GM23338 (cell line): Measurements from ENCODE around the gene TMEM182. TPM values are rescaled to one million over a fixed set of nuclear protein-coding genes. Genes with fewer than 3 reads are reported as not detected.

Experiments
- ATAC-seq: fragments of 200-7000 bp; cut with Tn5 transposase; 3 replicates; pipeline ENCODE4 v1.9.1; 2020
- DNase-seq: peaks from one replicate; pipeline ENCODE4 v3.0.0-alpha.2; 2015; ENCODE audit warnings: low spot score
- H2AFZ ChIP-seq: fragments of 200-600 bp; sonication (generic); 2 replicates; pipeline ENCODE4 v1.8.0; 2016; ENCODE audit warnings: antibody characterized with exemption, mild to moderate bottlenecking, moderate library complexity
- H3F3A ChIP-seq: fragments of 200-600 bp; sonication (generic); replicated peaks from 2 replicates; pipeline ENCODE4 v1.8.0; 2017; ENCODE audit warnings: antibody characterized with exemption, mixed run types, low read depth
- H3K27ac ChIP-seq: fragments of 200-600 bp; sonication (generic); 2 replicates; pipeline ENCODE4 v1.6.1; 2016; ENCODE audit warnings: low read depth
- H3K27me3 ChIP-seq: fragments of 200-600 bp; sonication (generic); 2 replicates; pipeline ENCODE4 v1.8.0; 2016; ENCODE audit warnings: mild to moderate bottlenecking, mixed run types, moderate library complexity; ENCODE audit not compliant: insufficient read depth
- H3K36me3 ChIP-seq: fragments of 200-600 bp; sonication (generic); 2 replicates; pipeline ENCODE4 v1.8.0; 2016; ENCODE audit warnings: mild to moderate bottlenecking; ENCODE audit not compliant: insufficient read depth
- H3K4me1 ChIP-seq: fragments of 200-600 bp; sonication (generic); 2 replicates; pipeline ENCODE4 v1.8.0; 2016; ENCODE audit warnings: mild to moderate bottlenecking, moderate library complexity; ENCODE audit not compliant: insufficient read depth
- H3K4me2 ChIP-seq: fragments of 200-600 bp; sonication (generic); 2 replicates; pipeline ENCODE4 v1.7.1; 2017; ENCODE audit warnings: mixed run types
- H3K4me3 ChIP-seq: fragments of 200-600 bp; sonication (generic); 2 replicates; pipeline ENCODE4 v1.6.1; 2016; ENCODE audit warnings: mixed run types
- H3K79me2 ChIP-seq: fragments of 200-600 bp; sonication (generic); replicated peaks from 2 replicates; pipeline ENCODE4 v1.8.0; 2017; ENCODE audit warnings: mild to moderate bottlenecking; ENCODE audit not compliant: insufficient read depth
- H3K9me2 ChIP-seq: fragments of 200-600 bp; sonication (generic); 2 replicates; pipeline ENCODE4 v1.8.0; 2017; ENCODE audit not compliant: insufficient read depth
- H4K20me1 ChIP-seq: fragments of 200-600 bp; sonication (generic); replicated peaks from 2 replicates; pipeline ENCODE4 v1.8.0; 2017; ENCODE audit warnings: mild to moderate bottlenecking; ENCODE audit not compliant: insufficient read depth
- H3K27ac Mint-ChIP-seq: 2 replicates; pipeline ENCODE4 v1.8.0; 2020; ENCODE audit warnings: inconsistent platforms, mild to moderate bottlenecking, moderate library complexity, mixed read lengths
- H3K27me3 Mint-ChIP-seq: 3 replicates; pipeline ENCODE4 v1.8.0; 2022; ENCODE audit warnings: low read depth, mild to moderate bottlenecking, moderate library complexity, mixed read lengths, inconsistent platforms; ENCODE audit not compliant: insufficient read depth, poor library complexity
- H3K36me3 Mint-ChIP-seq: 3 replicates; pipeline ENCODE4 v1.8.0; 2021; ENCODE audit warnings: low read depth, mild to moderate bottlenecking, inconsistent platforms, moderate library complexity, mixed read lengths
- H3K4me1 Mint-ChIP-seq: 3 replicates; pipeline ENCODE4 v1.8.0; 2020; ENCODE audit warnings: mild to moderate bottlenecking, inconsistent platforms, mixed read lengths
- H3K4me3 Mint-ChIP-seq: 3 replicates; pipeline ENCODE4 v1.8.0; 2021; ENCODE audit warnings: moderate library complexity, mild to moderate bottlenecking, inconsistent platforms, mixed read lengths
- H3K9me3 Mint-ChIP-seq: 3 replicates; pipeline ENCODE4 v1.8.0; 2020; ENCODE audit warnings: moderate library complexity, mild to moderate bottlenecking, inconsistent platforms, mixed read lengths
- NANOG ChIP-seq: IDR thresholded peaks from 2 replicates; pipeline ENCODE4 v1.6.1; 2016; ENCODE audit warnings: antibody characterized with exemption, borderline replicate concordance
- ZNF114 ChIP-seq: fragments of 250-450 bp; sonication (Bioruptor Pico); IDR thresholded peaks from 2 replicates; pipeline ENCODE4 v1.5.0; 2020; ENCODE audit warnings: mild to moderate bottlenecking, moderate library complexity
- polyA plus RNA-seq: library from polyadenylated mRNA; unstranded; fragments of >200 nt; fragmentation: Nextera tagmentation; extraction: Ambion mirVana; gene quantifications from 2 replicates; pipeline ENCODE4 v1.2.1, GENCODE V29; 2016
- total RNA-seq: library from RNA; depleted of rRNA; stranded (reverse); fragments of >200 nt; shearing (Covaris generic); gene quantifications from 2 replicates; pipeline ENCODE4 v1.2.3, GENCODE V29; 2014
- TF ChIP-seq, protein P1 (sequence below), 2 experiments: fragments of 200-600 bp in 1 of 2; sonication (generic) in 1 of 2; conservative IDR thresholded peaks; 2 replicates each; pipeline versions ENCODE4 v1.5.1 to v1.6.1; 2016 to 2017; ENCODE audit warnings: antibody characterized with exemption in 2 of 2, low read depth in 2 of 2, mild to moderate bottlenecking in 2 of 2, moderate library complexity in 1 of 2
- TF ChIP-seq, protein P2 (sequence below): fragments of 250-450 bp; sonication (Bioruptor Pico); IDR thresholded peaks from 2 replicates; pipeline ENCODE4 v1.5.0; 2020; ENCODE audit warnings: mild to moderate bottlenecking, moderate library complexity

The TMEM182 gene
- total and polyA plus RNA-seq, 2 experiments from 2014 or later: 5.2 to 7.2 TPM

DNA sequence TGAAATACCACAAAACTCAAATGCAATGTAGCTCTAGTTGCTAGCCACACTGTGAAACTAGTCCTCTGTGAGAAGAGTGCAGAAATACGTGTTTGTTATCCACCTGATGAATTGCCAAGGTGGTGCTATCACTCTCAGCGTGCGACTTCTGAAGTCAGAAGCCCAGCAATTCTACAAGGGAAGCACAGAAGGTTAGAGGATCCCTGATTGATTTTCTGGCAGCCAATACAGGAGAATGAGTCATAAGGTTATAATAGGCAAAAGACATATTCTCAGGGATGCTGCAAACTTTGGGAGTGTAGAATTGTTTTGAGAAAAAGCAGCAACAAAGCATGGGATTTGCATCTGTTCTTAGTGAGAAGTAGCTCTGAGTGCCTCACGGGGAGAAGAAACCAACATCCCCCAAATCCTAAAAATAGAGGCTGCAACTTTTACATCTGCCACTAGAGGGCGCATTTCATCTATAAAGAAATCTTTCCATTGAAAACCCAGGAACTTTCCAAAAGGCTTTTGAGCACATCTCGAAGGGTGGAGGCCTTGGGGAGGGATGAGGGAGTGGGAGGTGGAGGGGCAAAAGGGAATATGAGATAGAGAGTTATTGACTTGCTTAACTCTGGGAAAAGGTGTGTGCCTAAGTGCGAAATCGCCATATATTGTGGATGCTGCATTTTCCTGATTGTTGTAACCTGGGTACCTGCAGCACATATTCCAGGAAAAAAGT is 78.0 kb downstream of the TMEM182 start:
- DNase-seq: peak; percentile 89
- H3K4me1 ChIP-seq: no peaks in the 10 kb centered on the region
- Mint-ChIP-seq H3K4me1 (peaks cover 3% of the 10 kb centered on the region; the same call in 2 of the 3 replicates), H3K9me3 (no peaks in the 10 kb centered on the region), H3K27me3 (peaks cover 1% of the 10 kb centered on the region), H3K27ac (no peak overlapping the region), H3K36me3 (no peaks in the 10 kb centered on the region), H3K4me3 (no peak overlapping the region)
- no peak overlapping the region for H3K27ac ChIP-seq
- TF ChIP-seq NANOG: no peak
- TF ChIP-seq, protein P1, sequence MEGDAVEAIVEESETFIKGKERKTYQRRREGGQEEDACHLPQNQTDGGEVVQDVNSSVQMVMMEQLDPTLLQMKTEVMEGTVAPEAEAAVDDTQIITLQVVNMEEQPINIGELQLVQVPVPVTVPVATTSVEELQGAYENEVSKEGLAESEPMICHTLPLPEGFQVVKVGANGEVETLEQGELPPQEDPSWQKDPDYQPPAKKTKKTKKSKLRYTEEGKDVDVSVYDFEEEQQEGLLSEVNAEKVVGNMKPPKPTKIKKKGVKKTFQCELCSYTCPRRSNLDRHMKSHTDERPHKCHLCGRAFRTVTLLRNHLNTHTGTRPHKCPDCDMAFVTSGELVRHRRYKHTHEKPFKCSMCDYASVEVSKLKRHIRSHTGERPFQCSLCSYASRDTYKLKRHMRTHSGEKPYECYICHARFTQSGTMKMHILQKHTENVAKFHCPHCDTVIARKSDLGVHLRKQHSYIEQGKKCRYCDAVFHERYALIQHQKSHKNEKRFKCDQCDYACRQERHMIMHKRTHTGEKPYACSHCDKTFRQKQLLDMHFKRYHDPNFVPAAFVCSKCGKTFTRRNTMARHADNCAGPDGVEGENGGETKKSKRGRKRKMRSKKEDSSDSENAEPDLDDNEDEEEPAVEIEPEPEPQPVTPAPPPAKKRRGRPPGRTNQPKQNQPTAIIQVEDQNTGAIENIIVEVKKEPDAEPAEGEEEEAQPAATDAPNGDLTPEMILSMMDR (conservative IDR thresholded peaks at IDR 0.05; ENCODE audit: low read depth in 2 of 2): peak; percentile 64 to 93
- H3K4me2 ChIP-seq: no peak overlapping the region
- H3K27me3 ChIP-seq: no peaks in the 10 kb centered on the region
- H3K4me3 ChIP-seq: no peak overlapping the region
- H4K20me1 ChIP-seq: no peaks in the 10 kb centered on the region
- peak; percentile 34 for ATAC-seq
- no peaks in the 10 kb centered on the region for H3F3A ChIP-seq
- H2AFZ ChIP-seq: no peak overlapping the region
- no peaks in the 10 kb centered on the region for H3K36me3 ChIP-seq
- H3K79me2 ChIP-seq: no peaks in the 10 kb centered on the region
- H3K9me2 ChIP-seq: no peaks in the 10 kb centered on the region

DNA sequence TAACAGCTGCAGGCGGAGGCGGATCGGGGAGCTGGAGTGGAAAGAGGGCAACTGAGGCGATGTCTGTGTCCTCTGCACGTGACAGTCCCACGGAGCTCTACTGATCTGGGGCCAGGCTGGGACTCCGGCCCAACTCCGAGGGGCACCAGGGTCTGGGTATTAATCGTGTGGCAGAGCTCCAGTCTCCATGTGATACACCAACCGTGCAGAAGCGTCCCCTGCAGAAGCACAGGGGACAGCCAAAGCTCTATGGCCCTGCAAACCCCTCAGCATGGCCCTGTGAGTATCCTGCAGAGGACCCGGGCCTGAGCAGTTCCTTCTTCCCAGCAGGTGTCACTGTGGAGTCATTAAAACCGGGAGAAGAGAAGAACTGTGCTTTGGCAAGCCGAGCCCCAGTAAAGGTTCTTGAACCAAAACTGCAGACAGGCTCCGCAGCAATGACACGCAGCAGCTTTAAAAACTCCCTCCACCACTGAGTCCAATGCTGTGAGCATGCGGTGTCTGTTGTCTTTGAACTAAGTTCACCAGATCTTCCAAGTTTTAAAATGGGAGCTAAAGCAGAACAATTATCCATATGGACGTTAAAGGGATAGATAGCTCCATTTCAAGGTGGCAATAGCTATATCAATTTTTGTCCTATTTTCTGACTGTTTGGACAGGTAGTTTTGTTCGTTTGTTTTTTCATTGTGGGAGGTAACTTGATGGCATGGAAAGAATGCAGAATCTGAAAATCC is 79.4 kb downstream of the TMEM182 start:
- Histone ChIP-seq H3K36me3 (no peaks in the 10 kb centered on the region), H3K4me1 (no peaks in the 10 kb centered on the region), H2AFZ (no peak overlapping the region), H3K9me2 (no peaks in the 10 kb centered on the region), H3K4me3 (no peak overlapping the region), H3K27me3 (no peaks in the 10 kb centered on the region), H3K4me2 (no peak overlapping the region), H3K79me2 (no peaks in the 10 kb centered on the region), H3K27ac (no peak overlapping the region), H4K20me1 (no peaks in the 10 kb centered on the region), H3F3A (no peaks in the 10 kb centered on the region)
- DNase-seq (peak; percentile 90), ATAC-seq (peak; percentile 98)
- H3K36me3 Mint-ChIP-seq: no peaks in the 10 kb centered on the region
- peaks cover 3% of the 10 kb centered on the region; the same call in 2 of the 3 replicates for H3K4me1 Mint-ChIP-seq
- TF ChIP-seq NANOG: no peak
- TF ChIP-seq, protein P1 (conservative IDR thresholded peaks at IDR 0.05; ENCODE audit: low read depth in 2 of 2): peak; percentile 68 to 74
- no peak for TF ChIP-seq ZNF114 (CRISPR knock-in tag)
- TF ChIP-seq, protein P2, sequence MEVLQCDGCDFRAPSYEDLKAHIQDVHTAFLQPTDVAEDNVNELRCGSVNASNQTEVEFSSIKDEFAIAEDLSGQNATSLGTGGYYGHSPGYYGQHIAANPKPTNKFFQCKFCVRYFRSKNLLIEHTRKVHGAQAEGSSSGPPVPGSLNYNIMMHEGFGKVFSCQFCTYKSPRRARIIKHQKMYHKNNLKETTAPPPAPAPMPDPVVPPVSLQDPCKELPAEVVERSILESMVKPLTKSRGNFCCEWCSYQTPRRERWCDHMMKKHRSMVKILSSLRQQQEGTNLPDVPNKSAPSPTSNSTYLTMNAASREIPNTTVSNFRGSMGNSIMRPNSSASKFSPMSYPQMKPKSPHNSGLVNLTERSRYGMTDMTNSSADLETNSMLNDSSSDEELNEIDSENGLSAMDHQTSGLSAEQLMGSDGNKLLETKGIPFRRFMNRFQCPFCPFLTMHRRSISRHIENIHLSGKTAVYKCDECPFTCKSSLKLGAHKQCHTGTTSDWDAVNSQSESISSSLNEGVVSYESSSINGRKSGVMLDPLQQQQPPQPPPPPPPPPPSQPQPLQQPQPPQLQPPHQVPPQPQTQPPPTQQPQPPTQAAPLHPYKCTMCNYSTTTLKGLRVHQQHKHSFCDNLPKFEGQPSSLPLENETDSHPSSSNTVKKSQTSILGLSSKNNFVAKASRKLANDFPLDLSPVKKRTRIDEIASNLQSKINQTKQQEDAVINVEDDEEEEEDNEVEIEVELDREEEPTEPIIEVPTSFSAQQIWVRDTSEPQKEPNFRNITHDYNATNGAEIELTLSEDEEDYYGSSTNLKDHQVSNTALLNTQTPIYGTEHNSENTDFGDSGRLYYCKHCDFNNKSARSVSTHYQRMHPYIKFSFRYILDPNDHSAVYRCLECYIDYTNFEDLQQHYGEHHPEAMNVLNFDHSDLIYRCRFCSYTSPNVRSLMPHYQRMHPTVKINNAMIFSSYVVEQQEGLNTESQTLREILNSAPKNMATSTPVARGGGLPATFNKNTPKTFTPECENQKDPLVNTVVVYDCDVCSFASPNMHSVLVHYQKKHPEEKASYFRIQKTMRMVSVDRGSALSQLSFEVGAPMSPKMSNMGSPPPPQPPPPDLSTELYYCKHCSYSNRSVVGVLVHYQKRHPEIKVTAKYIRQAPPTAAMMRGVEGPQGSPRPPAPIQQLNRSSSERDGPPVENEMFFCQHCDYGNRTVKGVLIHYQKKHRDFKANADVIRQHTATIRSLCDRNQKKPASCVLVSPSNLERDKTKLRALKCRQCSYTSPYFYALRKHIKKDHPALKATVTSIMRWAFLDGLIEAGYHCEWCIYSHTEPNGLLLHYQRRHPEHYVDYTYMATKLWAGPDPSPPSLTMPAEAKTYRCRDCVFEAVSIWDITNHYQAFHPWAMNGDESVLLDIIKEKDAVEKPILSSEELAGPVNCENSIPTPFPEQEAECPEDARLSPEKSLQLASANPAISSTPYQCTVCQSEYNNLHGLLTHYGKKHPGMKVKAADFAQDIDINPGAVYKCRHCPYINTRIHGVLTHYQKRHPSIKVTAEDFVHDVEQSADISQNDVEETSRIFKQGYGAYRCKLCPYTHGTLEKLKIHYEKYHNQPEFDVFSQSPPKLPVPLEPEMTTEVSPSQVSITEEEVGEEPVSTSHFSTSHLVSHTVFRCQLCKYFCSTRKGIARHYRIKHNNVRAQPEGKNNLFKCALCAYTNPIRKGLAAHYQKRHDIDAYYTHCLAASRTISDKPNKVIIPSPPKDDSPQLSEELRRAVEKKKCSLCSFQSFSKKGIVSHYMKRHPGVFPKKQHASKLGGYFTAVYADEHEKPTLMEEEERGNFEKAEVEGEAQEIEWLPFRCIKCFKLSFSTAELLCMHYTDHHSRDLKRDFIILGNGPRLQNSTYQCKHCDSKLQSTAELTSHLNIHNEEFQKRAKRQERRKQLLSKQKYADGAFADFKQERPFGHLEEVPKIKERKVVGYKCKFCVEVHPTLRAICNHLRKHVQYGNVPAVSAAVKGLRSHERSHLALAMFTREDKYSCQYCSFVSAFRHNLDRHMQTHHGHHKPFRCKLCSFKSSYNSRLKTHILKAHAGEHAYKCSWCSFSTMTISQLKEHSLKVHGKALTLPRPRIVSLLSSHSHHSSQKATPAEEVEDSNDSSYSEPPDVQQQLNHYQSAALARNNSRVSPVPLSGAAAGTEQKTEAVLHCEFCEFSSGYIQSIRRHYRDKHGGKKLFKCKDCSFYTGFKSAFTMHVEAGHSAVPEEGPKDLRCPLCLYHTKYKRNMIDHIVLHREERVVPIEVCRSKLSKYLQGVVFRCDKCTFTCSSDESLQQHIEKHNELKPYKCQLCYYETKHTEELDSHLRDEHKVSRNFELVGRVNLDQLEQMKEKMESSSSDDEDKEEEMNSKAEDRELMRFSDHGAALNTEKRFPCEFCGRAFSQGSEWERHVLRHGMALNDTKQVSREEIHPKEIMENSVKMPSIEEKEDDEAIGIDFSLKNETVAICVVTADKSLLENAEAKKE (CRISPR knock-in tag): no peak
- peaks cover 1% of the 10 kb centered on the region for H3K27me3 Mint-ChIP-seq
- H3K4me3 Mint-ChIP-seq: no peak overlapping the region
- H3K27ac Mint-ChIP-seq: no peak overlapping the region
- no peaks in the 10 kb centered on the region for H3K9me3 Mint-ChIP-seq
